ENCODE measurements around the gene GLCE.
A peak's percentile ranks its signal among the peaks of the same experiment; 100 is the strongest.

GRCh38 chr15:69320977-69321554, 160.6 kb downstream of the GLCE start:
- peak; percentile 75; the same call in 1 of the 2 replicates for TF ChIP-seq GATA2 (IDR thresholded peaks at IDR 0.05; ENCODE audit: low read depth, low read length)
- peak; percentile 74 for TF ChIP-seq GATA3 (IDR thresholded peaks at IDR 0.05; ENCODE audit: low read depth, low read length)

All from SH-SY5Y (cell line).